ENCODE measurements around the gene ZSCAN5A.
"Not testable (repeated sequence)": the region's sequence is repeated elsewhere in the genome, so short reads cannot be mapped to it uniquely, and the experiment has no call there.

The ZSCAN5A gene

DNA sequence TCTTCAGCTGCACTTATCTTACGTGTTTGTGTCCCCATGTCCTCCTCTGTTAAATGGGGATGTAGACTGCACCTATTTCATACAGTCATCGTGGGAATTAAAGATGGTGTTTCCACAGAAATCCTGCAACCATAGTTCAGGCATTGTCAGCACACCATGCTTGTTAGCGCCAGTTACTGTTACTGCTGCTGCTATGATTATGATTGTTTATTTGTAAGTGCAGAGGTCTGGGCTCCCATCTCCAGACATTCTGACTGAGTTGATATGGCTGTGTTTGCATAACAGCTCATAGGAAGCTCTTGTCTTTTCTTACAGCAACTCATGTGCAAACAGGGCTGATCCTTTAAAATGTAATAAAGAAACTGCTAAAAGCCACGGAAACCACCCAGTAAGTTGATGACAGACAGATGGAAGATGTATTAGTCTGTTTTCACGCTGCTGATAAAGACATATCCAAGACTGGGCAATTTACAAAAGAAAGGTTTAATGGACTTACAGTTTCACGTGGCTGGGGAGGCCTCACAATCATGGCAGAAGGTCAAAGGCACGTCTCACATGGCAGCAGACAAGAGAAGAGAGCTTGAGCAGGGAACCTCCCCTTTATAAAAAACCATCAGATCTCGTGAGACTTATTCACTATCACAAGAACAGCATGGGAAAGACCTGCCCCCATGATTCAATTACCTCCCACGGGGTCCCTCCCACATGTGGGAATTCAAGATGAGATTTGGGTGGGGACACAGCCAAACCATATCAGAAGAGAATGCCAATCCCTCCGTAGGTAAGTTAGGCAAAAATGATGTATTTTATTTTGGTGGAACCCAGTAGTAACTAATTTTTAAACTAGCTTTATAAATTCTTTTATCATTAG lies 1.6 kb downstream of the ZSCAN5A start:
- H3K4me3 ChIP-seq (replicated peaks; ENCODE audit: low read depth, low read length): no peak overlapping the region
- H3K36me3 ChIP-seq (ENCODE audit: control insufficient read depth, insufficient read depth, low read length): no peaks in the 10 kb centered on the region
- no peaks in the 10 kb centered on the region for H3K27me3 ChIP-seq (replicated peaks; ENCODE audit: control insufficient read depth, insufficient read depth, low read length)
- DNase-seq (ENCODE audit: extremely low read depth, insufficient read length): no peak
- TF ChIP-seq, protein P1, sequence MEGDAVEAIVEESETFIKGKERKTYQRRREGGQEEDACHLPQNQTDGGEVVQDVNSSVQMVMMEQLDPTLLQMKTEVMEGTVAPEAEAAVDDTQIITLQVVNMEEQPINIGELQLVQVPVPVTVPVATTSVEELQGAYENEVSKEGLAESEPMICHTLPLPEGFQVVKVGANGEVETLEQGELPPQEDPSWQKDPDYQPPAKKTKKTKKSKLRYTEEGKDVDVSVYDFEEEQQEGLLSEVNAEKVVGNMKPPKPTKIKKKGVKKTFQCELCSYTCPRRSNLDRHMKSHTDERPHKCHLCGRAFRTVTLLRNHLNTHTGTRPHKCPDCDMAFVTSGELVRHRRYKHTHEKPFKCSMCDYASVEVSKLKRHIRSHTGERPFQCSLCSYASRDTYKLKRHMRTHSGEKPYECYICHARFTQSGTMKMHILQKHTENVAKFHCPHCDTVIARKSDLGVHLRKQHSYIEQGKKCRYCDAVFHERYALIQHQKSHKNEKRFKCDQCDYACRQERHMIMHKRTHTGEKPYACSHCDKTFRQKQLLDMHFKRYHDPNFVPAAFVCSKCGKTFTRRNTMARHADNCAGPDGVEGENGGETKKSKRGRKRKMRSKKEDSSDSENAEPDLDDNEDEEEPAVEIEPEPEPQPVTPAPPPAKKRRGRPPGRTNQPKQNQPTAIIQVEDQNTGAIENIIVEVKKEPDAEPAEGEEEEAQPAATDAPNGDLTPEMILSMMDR (IDR thresholded peaks at IDR 0.05; ENCODE audit: insufficient read depth, low read length, poor library complexity, severe bottlenecking): no peak

DNA sequence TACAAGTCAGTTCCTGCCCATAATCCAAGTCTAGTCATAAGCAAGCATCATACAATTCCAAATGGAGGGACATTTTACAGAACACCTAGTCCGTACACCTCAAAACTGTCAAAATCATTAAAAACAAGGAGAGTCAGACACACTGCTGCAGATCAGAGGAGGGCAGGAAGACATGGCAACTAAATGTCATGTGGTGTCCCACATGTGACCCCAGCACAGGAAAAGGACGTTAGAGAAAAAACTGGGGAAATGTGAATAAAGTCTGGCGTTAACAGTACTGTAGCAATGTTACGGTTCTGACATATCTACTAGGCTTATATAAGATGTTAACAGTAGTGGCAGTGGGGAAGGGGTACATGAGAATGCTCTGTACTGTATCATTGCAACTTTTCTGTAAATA lies 2.3 kb downstream of the ZSCAN5A start:
- TF ChIP-seq, protein P1 (IDR thresholded peaks at IDR 0.05; ENCODE audit: insufficient read depth, low read length, poor library complexity, severe bottlenecking): no peak
- no peak for DNase-seq (ENCODE audit: extremely low read depth, insufficient read length)
- no peak overlapping the region for H3K4me3 ChIP-seq (replicated peaks; ENCODE audit: low read depth, low read length)

DNA sequence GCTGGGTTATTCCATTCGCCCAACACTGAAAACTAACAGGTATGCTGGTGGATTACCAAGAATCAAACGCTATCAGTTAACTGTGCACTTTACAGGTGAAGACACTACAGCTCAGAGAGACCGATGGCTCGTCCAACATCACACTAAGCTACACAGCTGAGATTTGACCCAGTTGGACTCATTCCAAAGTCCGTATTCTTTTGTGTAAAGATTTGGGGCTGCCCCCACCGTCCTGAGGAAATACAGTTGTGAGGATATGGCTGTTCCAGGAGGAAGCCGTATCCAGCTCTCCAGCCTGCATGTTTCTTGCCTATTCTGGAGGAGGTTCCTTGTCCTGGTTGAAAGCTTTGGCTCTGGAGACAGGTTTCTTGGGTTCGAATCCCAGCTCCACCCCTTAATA lies 4.2 kb downstream of the ZSCAN5A start:
- Histone ChIP-seq H3K4me3 (replicated peaks; ENCODE audit: low read depth, low read length) (no peak overlapping the region), H3K27me3 (replicated peaks; ENCODE audit: control insufficient read depth, insufficient read depth, low read length) (no peaks in the 10 kb centered on the region), H3K36me3 (ENCODE audit: control insufficient read depth, insufficient read depth, low read length) (no peaks in the 10 kb centered on the region; the same call in 1 of the 2 replicates)
- DNase-seq (ENCODE audit: extremely low read depth, insufficient read length): no peak
- TF ChIP-seq, protein P1 (IDR thresholded peaks at IDR 0.05; ENCODE audit: insufficient read depth, low read length, poor library complexity, severe bottlenecking): no peak

More for the DNA sequence above, 2.3 kb downstream of the ZSCAN5A start:
- Histone ChIP-seq H3K27me3 (replicated peaks; ENCODE audit: control insufficient read depth, insufficient read depth, low read length) (no peaks in the 10 kb centered on the region), H3K36me3 (ENCODE audit: control insufficient read depth, insufficient read depth, low read length) (no peaks in the 10 kb centered on the region)

DNA sequence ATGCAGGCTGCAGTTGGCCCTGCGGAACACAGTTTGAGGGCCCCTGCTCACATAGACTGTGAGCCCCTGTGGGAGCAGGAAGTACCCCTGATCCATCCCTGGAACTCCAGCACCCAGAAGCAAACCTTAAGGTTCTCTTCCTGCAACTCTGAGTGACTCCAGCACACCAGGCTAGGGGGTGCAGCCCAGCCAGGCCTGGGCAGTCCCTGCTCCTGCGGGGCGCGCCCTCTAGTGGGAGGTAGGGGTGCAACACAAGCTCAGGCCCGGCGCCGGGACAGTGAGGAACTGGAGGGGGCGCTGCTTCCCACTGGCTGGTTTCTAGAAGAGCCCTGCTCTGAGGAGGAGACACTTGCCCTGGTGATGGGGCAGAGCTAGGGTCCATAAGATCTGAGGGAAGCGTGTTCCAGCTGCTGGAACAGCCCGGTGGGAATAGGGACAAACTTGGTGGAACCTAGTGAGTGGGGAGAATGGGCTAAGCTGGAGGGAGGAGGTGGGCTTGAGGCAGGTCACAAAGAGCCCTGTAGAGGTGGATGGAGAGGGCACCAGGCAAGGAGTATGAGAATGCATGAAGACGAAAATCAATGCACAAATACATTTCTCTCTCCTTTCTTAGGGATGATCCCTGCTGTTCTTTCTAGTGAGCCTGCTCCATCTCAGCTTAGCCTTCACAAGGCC lies 5.0 kb downstream of the ZSCAN5A start:
- TF ChIP-seq, protein P1 (IDR thresholded peaks at IDR 0.05; ENCODE audit: insufficient read depth, low read length, poor library complexity, severe bottlenecking): peak; percentile 100
- Histone ChIP-seq H3K36me3 (ENCODE audit: control insufficient read depth, insufficient read depth, low read length) (no peaks in the 10 kb centered on the region; the same call in 1 of the 2 replicates), H3K4me3 (replicated peaks; ENCODE audit: low read depth, low read length) (no peak overlapping the region)

DNA sequence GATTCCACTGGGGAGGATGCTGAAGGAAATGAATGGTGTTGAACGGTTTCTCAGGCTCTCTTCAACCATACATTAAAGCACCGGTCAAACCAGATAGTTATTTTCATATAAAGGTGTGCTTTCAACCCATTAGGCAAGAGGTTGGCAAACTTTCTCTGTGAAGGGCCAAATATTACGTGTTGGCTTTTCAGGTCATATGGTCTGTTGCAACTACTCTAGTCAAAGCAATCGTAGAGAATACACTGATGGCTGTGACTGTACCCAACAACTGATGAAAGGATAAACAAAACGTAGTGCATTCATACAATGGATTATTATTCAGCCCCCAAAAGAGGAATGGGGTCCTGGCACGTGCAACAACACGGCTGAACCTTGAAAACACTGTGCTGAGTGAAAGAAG lies 5.8 kb downstream of the ZSCAN5A start:
- no peaks in the 10 kb centered on the region; the same call in 1 of the 2 replicates for H3K36me3 ChIP-seq (ENCODE audit: control insufficient read depth, insufficient read depth, low read length)
- no peaks in the 10 kb centered on the region for H3K27me3 ChIP-seq (replicated peaks; ENCODE audit: control insufficient read depth, insufficient read depth, low read length)
- H3K4me3 ChIP-seq (replicated peaks; ENCODE audit: low read depth, low read length): no peak overlapping the region
- DNase-seq (ENCODE audit: extremely low read depth, insufficient read length): no peak
- TF ChIP-seq, protein P1 (IDR thresholded peaks at IDR 0.05; ENCODE audit: insufficient read depth, low read length, poor library complexity, severe bottlenecking): no peak

More for the DNA sequence above, 5.0 kb downstream of the ZSCAN5A start:
- H3K27me3 ChIP-seq (replicated peaks; ENCODE audit: control insufficient read depth, insufficient read depth, low read length): no peaks in the 10 kb centered on the region
- peak; percentile 61 for DNase-seq (ENCODE audit: extremely low read depth, insufficient read length)

DNA sequence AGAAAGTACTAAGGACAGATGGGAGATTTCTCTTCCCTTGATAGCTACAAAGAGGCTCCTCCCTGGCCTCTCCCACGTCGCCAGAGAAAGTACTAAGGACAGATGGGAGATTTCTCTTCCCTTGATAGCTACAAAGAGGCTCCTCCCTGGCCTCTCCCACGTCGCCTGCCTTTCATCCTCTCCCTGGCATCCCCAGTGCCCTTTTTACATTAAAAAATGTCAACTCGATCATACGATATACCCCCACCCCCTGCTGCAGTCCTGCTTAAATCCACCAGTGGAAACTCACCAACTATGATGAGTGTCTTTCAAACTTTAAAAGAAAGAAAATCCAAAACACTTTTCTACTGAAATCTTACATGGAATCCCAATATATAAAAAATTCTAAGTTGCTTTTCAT lies 7.6 kb downstream of the ZSCAN5A start:
- DNase-seq (ENCODE audit: extremely low read depth, insufficient read length); H3K36me3 ChIP-seq (ENCODE audit: control insufficient read depth, insufficient read depth, low read length); H3K27me3 ChIP-seq (replicated peaks; ENCODE audit: control insufficient read depth, insufficient read depth, low read length); H3K4me3 ChIP-seq (replicated peaks; ENCODE audit: low read depth, low read length): not testable (repeated sequence)
